ENCODE results near the gene ZFP42.
"Not testable (repeated sequence)": the region's sequence is repeated elsewhere in the genome, so short reads cannot be mapped to it uniquely, and the experiment has no call there.

Gene ZFP42

GRCh38 chr4:188021548-188022249 is 26.1 kb downstream of the ZFP42 start:
- no peak for DNase-seq (ENCODE audit: low spot score)

- DNase-seq (ENCODE audit: low spot score), result no peak
Measured at GRCh38 chr4:188023682-188024081, 28.1 kb downstream of the ZFP42 start.

- DNase-seq (ENCODE audit: low spot score), result no peak
Measured at GRCh38 chr4:188025476-188025875, 29.9 kb downstream of the ZFP42 start.

GRCh38 chr4:188029114-188029513 is 33.5 kb downstream of the ZFP42 start:
- no peak for DNase-seq (ENCODE audit: low spot score)

GRCh38 chr4:188030401-188030800 is 34.8 kb downstream of the ZFP42 start:
- no peak for DNase-seq (ENCODE audit: low spot score)

- DNase-seq (ENCODE audit: low spot score), result no peak
Measured at GRCh38 chr4:188031751-188032150, 36.2 kb downstream of the ZFP42 start.

GRCh38 chr4:188032170-188032569 is 36.6 kb downstream of the ZFP42 start:
- DNase-seq (ENCODE audit: low spot score), result no peak

- no peak for DNase-seq (ENCODE audit: low spot score)
Measured at GRCh38 chr4:188032583-188032982, 37.0 kb downstream of the ZFP42 start.

- DNase-seq (ENCODE audit: low spot score), result no peak
Measured at GRCh38 chr4:188037003-188037713, 41.6 kb downstream of the ZFP42 start.

GRCh38 chr4:188041721-188042120 is 46.1 kb downstream of the ZFP42 start:
- no peak for DNase-seq (ENCODE audit: low spot score)

GRCh38 chr4:188042191-188042590 is 46.6 kb downstream of the ZFP42 start:
- no peak for DNase-seq (ENCODE audit: low spot score)

- no peak for DNase-seq (ENCODE audit: low spot score)
Measured at GRCh38 chr4:188043154-188043553, 47.6 kb downstream of the ZFP42 start.

GRCh38 chr4:188045461-188045860 is 49.9 kb downstream of the ZFP42 start:
- not testable (repeated sequence) for DNase-seq (ENCODE audit: low spot score)

GRCh38 chr4:188046657-188047056 is 51.1 kb downstream of the ZFP42 start:
- no peak for DNase-seq (ENCODE audit: low spot score)

- DNase-seq (ENCODE audit: low spot score), result no peak
Measured at GRCh38 chr4:188053302-188053701, 57.7 kb downstream of the ZFP42 start.
